ENCODE results near the gene CNOT4.

- TF ChIP-seq NFYC (CRISPR knock-in tag; IDR thresholded peaks at IDR 0.05) (no peak), ZNF510 (CRISPR knock-in tag; IDR thresholded peaks at IDR 0.05; ENCODE audit: low read depth) (no peak), DPF2 (CRISPR knock-in tag; IDR thresholded peaks at IDR 0.05; ENCODE audit: borderline replicate concordance, low read depth) (no peak), CTCF (CRISPR knock-in tag; IDR thresholded peaks at IDR 0.05) (no peak), ZBTB1 (CRISPR knock-in tag; IDR thresholded peaks at IDR 0.05; ENCODE audit: borderline replicate concordance) (no peak), ZNF180 (CRISPR knock-in tag; IDR thresholded peaks at IDR 0.05; ENCODE audit: borderline replicate concordance, low read depth) (no peak)
- TF ChIP-seq, protein P1, sequence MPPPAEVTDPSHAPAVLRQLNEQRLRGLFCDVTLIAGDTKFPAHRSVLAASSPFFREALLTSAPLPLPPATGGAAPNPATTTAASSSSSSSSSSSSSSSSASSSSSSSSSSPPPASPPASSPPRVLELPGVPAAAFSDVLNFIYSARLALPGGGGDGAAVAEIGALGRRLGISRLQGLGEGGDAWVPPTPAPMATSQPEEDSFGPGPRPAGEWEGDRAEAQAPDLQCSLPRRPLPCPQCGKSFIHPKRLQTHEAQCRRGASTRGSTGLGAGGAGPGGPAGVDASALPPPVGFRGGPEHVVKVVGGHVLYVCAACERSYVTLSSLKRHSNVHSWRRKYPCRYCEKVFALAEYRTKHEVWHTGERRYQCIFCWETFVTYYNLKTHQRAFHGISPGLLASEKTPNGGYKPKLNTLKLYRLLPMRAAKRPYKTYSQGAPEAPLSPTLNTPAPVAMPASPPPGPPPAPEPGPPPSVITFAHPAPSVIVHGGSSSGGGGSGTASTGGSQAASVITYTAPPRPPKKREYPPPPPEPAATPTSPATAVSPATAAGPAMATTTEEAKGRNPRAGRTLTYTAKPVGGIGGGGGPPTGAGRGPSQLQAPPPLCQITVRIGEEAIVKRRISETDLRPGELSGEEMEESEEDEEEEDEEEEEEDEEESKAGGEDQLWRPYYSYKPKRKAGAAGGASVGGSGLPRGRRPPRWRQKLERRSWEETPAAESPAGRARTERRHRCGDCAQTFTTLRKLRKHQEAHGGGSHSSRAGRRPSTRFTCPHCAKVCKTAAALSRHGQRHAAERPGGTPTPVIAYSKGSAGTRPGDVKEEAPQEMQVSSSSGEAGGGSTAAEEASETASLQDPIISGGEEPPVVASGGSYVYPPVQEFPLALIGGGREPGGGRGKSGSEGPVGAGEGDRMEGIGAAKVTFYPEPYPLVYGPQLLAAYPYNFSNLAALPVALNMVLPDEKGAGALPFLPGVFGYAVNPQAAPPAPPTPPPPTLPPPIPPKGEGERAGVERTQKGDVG (CRISPR knock-in tag; IDR thresholded peaks at IDR 0.05; ENCODE audit: borderline replicate concordance) = no peak
- TF ChIP-seq, protein P2, sequence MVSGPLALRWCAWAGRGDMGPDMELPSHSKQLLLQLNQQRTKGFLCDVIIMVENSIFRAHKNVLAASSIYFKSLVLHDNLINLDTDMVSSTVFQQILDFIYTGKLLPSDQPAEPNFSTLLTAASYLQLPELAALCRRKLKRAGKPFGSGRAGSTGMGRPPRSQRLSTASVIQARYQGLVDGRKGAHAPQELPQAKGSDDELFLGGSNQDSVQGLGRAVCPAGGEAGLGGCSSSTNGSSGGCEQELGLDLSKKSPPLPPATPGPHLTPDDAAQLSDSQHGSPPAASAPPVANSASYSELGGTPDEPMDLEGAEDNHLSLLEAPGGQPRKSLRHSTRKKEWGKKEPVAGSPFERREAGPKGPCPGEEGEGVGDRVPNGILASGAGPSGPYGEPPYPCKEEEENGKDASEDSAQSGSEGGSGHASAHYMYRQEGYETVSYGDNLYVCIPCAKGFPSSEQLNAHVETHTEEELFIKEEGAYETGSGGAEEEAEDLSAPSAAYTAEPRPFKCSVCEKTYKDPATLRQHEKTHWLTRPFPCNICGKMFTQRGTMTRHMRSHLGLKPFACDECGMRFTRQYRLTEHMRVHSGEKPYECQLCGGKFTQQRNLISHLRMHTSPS (CRISPR knock-in tag; IDR thresholded peaks at IDR 0.05; ENCODE audit: low read depth) = no peak
These were observed 23.5 kb downstream of the CNOT4 start for GRCh38 chr7:135486261-135486920.

Measured in HepG2 (cell line).